Frontal cortex (tissue), 4 donors: Measurements from ENCODE around the gene CD33. TPM values are rescaled to one million over a fixed set of nuclear protein-coding genes. Genes with fewer than 3 reads are reported as not detected.
"Not testable (repeated sequence)": the region's sequence is repeated elsewhere in the genome, so short reads cannot be mapped to it uniquely, and the experiment has no call there.

Experiments
- DNase-seq, 2 donors: peaks; one replicate each; pipeline ENCODE4 v3.0.0; 2012; ENCODE audit warnings: low spot score in 2 of 2
- FAIRE-seq: peaks from 2 replicates; lab custom pipeline; 2012; peaks lifted over from hg19 to GRCh38; lab: Jason Lieb, UNC
- total RNA-seq: library from RNA; depleted of rRNA; stranded (reverse); fragments of >200 nt; gene quantifications from one replicate; pipeline ENCODE4 v1.2.3, GENCODE V29; 2014
- donor health status: control.
- donor health status: control.
- donor health status: control.

Gene CD33
- total RNA-seq, 1 donor from 2014 or later: 0.41 TPM

DNA sequence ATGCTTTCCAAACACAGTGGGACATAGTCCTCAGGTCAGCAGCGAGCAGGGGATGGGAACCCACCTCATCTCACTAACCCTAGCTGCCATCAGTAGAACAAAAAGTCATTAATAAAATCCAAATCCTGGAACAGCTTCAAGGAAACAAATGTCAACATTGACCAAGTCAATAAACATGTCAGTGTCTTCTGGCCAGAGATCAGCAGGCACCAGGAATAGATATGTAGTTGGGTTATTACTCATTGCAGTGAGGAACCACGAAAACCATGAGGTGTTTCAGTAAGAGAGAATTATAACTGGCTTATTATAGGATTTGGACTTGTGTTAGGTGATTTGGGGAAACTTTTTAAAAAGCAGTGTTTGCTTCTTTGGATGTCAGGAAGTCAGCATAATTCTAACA lies 17.1 kb upstream of the CD33 start:
- FAIRE-seq: no peak

GRCh38 chr19:51210191-51210784 lies 14.6 kb upstream of the CD33 start:
- no peak for DNase-seq
- FAIRE-seq: no peak

More for the DNA sequence above, 17.1 kb upstream of the CD33 start:
- no peak for DNase-seq

DNA sequence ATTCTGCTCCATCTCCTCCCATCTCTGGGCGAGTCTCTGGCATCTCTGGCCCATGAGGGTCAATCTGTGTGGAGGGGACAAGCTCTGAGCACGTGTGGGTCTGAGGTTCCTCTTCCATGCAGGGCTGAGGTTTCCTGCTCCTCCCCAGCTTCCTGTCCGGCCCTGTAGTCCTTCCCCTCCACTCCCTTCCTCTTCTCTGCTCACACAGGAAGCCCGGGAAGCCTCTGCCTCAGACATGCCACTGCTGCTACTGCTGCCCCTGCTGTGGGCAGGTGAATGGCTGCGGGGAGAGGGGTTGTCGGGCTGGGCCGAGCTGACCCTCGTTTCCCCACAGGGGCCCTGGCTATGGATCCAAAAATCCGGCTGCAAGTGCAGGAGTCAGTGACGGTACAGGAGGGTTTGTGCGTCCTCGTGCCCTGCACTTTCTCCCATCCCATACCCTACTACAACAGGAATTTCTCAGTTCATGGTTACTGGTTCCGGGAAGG lies 14.0 kb upstream of the CD33 start:
- FAIRE-seq, DNase-seq: not testable (repeated sequence)

- DNase-seq: no peak
- no peak for FAIRE-seq
Measured at GRCh38 chr19:51211833-51212232, 13.0 kb upstream of the CD33 start.

GRCh38 chr19:51219307-51219706 lies 5.6 kb upstream of the CD33 start:
- no peak for DNase-seq

DNA sequence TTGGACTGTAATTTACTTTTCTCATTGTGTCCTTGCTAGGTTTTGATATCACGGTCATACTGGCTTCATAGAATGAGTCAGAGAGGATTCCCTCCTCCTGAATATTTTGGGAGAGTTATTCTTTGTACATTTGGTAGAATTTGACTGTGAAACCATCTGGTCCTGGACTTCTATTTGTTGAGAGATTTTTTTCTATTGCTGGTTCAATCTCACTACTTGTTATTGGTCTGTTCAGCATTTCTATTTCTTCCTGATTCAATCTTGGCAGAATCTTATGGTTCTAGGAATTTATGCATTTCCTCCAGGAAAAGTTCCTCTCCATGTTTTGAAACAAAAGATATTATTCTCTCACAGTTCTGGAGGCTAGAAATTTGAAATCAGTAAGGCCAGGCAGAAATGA lies 4.9 kb upstream of the CD33 start:
- FAIRE-seq: no peak
- DNase-seq: no peak

More at GRCh38 chr19:51219307-51219706, 5.6 kb upstream of the CD33 start:
- no peak for FAIRE-seq

DNA sequence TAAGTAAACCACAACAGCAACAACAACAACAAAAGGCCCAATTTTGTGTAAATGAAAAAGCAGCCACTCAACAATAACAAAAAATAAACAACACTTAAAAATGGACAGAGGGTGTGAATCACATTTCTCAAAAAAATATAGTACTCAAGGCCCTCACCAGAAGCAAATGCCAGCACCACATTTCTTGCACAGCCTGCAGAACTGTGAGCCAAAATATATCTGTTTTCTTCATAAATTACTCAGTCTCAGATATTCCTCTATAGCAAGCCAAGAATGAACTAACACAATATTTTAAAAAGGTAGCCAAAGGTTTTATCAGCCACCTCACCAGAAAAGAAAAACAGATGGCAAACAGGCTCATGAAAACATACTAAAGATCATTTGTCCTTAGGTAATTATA lies 3.9 kb upstream of the CD33 start:
- DNase-seq (no peak), FAIRE-seq (no peak)

DNA sequence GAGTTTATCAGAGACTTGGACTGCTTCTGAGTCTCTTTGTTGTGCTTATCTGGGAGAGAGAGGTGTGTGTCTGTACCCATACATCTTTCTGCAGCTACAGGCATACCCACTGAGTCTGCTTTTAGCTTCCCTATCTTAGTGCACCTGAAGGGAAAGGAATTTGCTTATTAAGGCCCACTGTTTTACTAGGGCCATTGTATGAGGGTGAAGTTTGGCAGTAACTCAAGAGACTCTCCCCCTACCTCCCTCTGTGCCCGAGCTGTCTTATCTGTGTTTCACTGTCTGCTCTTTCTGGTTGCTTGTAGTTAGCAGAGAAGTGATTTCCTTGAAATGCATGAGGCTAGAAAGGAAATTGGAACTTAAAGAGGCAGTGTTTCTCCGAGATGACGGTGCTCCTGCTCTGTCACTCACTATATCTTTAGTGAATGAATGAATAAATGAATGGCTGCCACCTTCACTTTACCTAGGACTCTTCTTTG lies 678 bp upstream of the CD33 start:
- DNase-seq (no peak), FAIRE-seq (no peak)

DNA sequence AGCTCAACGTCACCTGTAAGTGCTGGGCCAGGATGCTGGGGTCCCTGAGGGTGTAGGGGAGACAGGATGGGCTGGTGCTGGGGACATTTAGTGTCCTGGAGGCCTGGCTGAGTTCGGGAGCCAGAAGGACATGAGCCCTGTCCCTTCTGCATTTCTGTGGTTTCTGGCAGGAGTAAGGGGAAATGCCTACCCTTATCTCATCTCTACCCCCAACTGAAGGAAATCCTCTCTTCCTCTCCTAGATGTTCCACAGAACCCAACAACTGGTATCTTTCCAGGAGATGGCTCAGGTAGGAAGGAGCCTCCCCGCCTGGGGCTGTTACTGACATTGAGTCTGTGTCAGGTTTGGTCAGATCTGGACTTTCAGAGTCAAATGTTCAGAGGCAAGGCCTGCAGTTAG lies 1.2 kb downstream of the CD33 start:
- FAIRE-seq (no peak), DNase-seq (no peak)

GRCh38 chr19:51227326-51227725 lies 2.4 kb downstream of the CD33 start:
- FAIRE-seq: no peak
- DNase-seq: no peak

DNA sequence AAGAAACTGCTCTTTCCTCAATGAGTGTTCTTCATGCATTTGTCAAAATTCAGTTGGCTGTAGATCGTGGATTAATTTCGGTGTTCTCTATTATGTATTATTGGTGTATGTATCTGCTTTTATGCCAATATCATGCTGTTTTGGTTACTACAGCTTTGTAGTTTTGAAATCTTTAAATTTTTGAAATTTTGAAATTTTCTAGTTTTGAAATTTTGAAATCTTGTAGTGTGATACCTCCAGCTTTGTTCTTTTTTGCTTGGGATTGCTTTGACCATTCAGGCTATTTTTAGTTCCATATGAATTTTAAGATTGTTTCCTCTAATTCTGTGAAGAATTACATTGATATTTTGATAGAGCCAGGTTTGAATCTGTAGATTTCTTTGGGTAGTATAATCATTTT lies 3.1 kb downstream of the CD33 start:
- no peak for DNase-seq
- FAIRE-seq: no peak

- no peak for FAIRE-seq
- DNase-seq: no peak
Measured at GRCh38 chr19:51240866-51241265, 16.0 kb downstream of the CD33 start.

DNA sequence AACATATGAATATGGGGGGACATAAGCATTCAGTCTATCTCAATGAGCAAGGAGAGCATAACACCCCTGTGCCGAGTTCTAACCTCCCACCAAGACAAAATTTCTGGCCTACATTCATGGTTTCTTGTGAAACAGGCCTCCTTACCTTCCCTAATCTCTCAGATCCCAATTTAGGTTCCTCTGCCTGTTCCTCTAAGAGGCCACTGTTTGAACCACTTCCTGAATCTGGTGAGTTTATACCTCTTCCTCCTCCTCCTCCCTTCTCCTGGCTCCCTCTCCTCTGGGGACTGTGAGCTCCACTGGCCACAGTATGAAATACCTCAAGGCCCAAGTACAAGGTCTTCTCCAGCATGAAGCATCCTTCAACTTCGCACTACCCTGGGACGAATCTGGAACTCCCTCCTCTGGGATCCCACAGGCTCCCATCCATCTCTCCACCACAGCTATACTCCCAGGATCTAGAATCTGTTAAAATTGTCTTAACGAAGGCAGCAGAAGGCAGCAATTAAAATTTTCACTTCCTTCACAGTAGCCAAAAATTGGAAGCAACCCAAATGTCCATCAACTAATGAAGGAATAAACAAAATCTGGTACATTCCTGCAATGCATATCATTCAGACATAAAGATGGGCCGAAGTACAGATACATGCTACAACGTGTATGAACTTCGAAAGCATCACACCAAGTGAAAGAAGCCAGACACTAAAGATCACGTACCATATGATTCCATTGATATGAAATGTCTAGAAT lies 18.2 kb downstream of the CD33 start:
- DNase-seq (no peak), FAIRE-seq (no peak)

DNA sequence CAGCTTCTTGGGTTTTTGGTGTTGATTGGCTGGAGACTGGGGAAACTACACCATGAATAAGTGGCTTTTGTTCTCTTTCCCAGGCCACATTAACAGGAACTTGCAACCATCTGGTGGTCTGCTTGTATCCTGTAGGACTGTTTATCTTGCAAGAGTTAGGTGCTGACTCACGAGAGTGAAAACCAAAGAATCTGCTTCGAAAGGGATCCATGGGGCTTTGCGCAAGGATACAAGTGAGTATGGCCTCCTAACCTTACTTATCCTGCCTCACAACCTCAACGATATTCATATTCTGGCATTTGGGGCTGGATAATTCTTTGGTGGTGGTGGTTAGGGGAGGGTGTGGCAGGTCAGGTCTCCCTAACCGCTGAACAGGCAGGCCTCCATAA lies 21.3 kb downstream of the CD33 start:
- DNase-seq (no peak), FAIRE-seq (no peak)

DNA sequence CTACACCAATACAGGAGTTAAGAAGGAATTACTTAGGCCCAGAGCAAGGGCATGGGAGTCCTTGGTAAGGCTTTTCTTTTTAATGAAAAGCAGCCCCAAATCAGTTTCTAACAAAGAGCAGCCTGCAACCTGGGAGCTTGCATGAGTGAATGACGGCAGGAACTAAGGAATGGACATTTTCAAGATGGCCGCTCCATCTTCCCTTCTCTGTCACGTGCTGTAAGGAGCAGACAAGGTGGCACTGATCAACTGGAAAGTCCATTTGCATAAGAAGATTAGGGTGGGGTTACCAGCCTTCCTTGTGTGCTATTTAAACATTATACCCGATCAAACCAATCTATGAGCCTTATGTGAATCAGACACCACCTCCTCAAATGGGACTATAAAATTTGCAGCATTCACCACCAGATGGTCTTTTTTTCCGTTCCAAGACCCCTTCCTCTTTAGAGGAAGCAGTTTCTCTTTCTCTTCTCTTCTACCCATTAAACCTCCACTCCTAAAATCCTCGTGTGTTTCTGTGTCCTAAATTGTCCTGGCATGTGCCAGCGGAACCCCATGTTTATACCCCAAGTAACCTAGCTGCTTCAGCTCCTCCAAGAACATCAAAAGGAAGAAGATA lies 23.2 kb downstream of the CD33 start:
- no peak for FAIRE-seq
- DNase-seq: no peak

GRCh38 chr19:51250786-51251467 lies 26.0 kb downstream of the CD33 start, which contains the start of gene SIGLECL1:
TSS of gene SIGLECL1 (plus strand) at chr19:51251080. CDS start at chr19:51264073, 12,993 bp downstream.
- no peak for FAIRE-seq

GRCh38 chr19:51251468-51251820 lies 26.6 kb downstream of the CD33 start:
- DNase-seq (no peak), FAIRE-seq (no peak)

More at GRCh38 chr19:51250786-51251467, 26.0 kb downstream of the CD33 start, which contains the start of gene SIGLECL1:
- no peak for DNase-seq

GRCh38 chr19:51252306-51253079 lies 27.6 kb downstream of the CD33 start:
- FAIRE-seq: no peak
- DNase-seq: no peak

- no peak for FAIRE-seq
- no peak for DNase-seq
Measured at GRCh38 chr19:51253088-51253806, 28.4 kb downstream of the CD33 start.
